ENCODE results near the gene MCFD2. TPM values are rescaled to one million over a fixed set of nuclear protein-coding genes. Genes with fewer than 3 reads are reported as not detected.

The MCFD2 gene
- total and polyA plus RNA-seq, 11 donors = 16.1 to 113 (median 63.4) TPM

DNA sequence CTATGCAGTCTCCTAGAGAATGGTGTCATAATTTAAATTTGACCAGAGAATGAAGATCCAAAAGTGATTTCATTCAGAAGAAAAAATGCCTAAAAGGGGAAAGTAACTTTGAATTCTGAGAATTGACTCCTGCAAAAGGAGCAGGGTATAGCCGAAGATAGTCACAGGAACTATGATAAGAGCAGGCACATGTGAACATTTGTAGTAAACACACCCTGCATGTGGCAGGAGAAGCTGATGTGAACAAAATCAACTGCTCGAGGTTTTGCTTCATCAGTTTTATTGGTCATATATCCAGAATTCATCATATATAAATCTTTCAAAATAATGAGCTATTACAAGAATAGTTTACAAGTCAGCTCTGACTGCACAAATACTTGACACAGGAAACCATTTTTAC is 14.0 kb downstream of the MCFD2 start:
- 53 to 56% (median 56%) methylated on average over 2 of the region's 2 CpGs for WGBS, 4 donors
- H3K27ac ChIP-seq = no peak overlapping the region
- ATAC-seq = no peak
- intact Hi-C loops (cut with DNase I) = no loop called here
- peaks cover 0 to 14% (median 0%) of the 10 kb centered on the region in 12 donors for H3K4me1 ChIP-seq
- TF ChIP-seq CTCF (IDR thresholded peaks at IDR 0.05) (no peak), POLR2A (IDR thresholded peaks at IDR 0.05) (no peak)
- peaks cover 0 to 39% (median 29%) of the 10 kb centered on the region in 9 donors for H3K36me3 ChIP-seq
- no peaks in the 10 kb centered on the region for H3K27me3 ChIP-seq
- DNase-seq = no peak
- H3K9me3 ChIP-seq = no peaks in the 10 kb centered on the region
- no peak overlapping the region for H3K4me3 ChIP-seq

DNA sequence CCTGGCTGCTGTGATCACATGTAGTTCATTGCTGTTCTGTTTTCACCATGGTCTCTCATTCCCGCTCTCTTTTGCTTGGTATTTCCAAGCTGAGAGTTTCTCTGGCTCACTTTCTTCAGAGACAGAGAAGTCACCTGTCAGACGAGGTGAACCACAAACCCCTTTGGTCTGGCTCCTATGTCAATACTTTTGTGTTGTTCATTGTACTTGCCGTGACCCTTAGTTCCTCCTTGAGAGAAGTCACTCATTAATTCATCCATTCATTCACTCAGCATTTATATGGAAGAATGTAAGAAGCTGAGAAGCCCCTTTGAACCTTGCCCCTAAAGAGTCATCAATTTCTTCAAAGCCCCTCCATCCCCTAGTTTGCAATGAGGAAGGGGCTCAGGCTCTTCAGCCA is 15.2 kb downstream of the MCFD2 start:
- Histone ChIP-seq H3K4me1 (peaks cover 0 to 14% (median 0%) of the 10 kb centered on the region in 12 donors), H3K9me3 (no peaks in the 10 kb centered on the region), H3K36me3 (peaks cover 0 to 27% (median 16%) of the 10 kb centered on the region in 9 donors), H3K27ac (no peak overlapping the region), H3K4me3 (no peak overlapping the region), H3K27me3 (no peaks in the 10 kb centered on the region)
- no peak for DNase-seq
- 86 to 87% (median 87%) methylated on average over 3 of the region's 3 CpGs for WGBS, 4 donors
- intact Hi-C loops (cut with DNase I) = no loop called here
- no peak for ATAC-seq
- TF ChIP-seq CTCF (IDR thresholded peaks at IDR 0.05) = no peak
- no peak for TF ChIP-seq POLR2A (IDR thresholded peaks at IDR 0.05)

DNA sequence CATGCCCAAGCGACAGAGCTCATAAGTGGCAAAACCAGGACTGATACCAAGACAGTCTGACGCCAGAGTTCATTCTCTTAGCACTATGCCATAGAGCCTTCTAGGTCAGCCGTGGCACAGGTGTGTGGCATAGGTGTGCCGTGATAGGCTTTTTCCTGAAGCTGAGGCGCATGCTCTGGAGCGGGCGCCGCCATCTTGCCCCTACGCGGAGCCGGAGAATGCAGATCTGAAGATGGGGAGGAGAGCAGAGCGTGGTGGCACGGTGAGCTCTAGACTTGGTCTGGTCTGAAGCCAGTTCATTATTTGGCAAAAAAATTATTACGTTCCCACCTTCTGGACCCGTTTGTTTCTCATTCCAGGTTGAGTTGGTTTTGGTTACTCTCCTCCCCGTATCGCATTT is 16.6 kb downstream of the MCFD2 start:
- ATAC-seq (no peak), DNase-seq (no peak)
- Histone ChIP-seq H3K27ac (no peak overlapping the region), H3K4me3 (no peak overlapping the region), H3K4me1 (peaks cover 0 to 14% (median 0%) of the 10 kb centered on the region in 12 donors), H3K36me3 (peaks cover 0 to 14% (median 3%) of the 10 kb centered on the region in 9 donors), H3K27me3 (no peaks in the 10 kb centered on the region), H3K9me3 (no peaks in the 10 kb centered on the region)
- TF ChIP-seq CTCF (IDR thresholded peaks at IDR 0.05) (no peak), POLR2A (IDR thresholded peaks at IDR 0.05) (no peak)
- intact Hi-C loops (cut with DNase I) = loop anchor here in 2 of 10 donors (10.0 kb wide), 3 partner anchors 534 to 904 kb away; no protein-coding TSS in a partner anchor
- 93 to 96% (median 95%) methylated on average over 17 of the region's 17 CpGs for WGBS, 4 donors

DNA sequence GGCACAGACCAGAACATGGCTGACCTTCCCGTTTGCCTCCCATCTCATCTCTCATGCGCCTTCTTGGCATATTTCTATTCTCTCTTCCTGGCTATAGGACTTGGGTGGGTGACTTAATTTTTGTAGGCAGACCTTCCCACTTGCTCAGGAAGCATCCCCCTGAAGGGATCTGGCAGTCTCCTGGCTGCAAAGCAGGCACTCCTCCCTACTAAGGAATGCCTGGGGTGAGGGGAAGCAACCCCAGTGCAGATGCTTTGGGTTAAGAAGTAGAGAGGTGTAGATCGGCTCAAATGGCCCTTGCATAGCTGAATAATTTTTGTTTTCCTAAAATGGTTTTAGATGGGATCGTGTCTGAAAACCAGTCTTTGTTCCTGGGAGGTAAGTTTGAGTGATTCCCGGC is 17.6 kb downstream of the MCFD2 start:
- peaks cover 0 to 5% (median 0%) of the 10 kb centered on the region in 12 donors for H3K4me1 ChIP-seq
- TF ChIP-seq POLR2A (IDR thresholded peaks at IDR 0.05) (no peak), CTCF (IDR thresholded peaks at IDR 0.05) (no peak)
- intact Hi-C loops (cut with DNase I) = loop anchor here in 2 of 10 donors (10.0 kb wide), 3 partner anchors 533 to 903 kb away; no protein-coding TSS in a partner anchor
- WGBS, 4 donors = 71 to 88% (median 87%) methylated on average over 5 of the region's 5 CpGs
- ATAC-seq (no peak), DNase-seq (no peak)
- H3K4me3 ChIP-seq = no peak overlapping the region
- no peak overlapping the region for H3K27ac ChIP-seq
- H3K9me3 ChIP-seq = no peaks in the 10 kb centered on the region
- H3K27me3 ChIP-seq = no peaks in the 10 kb centered on the region
- peaks cover 0 to 5% (median 0%) of the 10 kb centered on the region in 9 donors for H3K36me3 ChIP-seq

Data from heart left ventricle (tissue), 16 donors.